RCC 7860 (cell line): ENCODE measurements around the gene IL11.

Experiments
- DNase-seq: peaks from one replicate; pipeline ENCODE4 v3.0.0-alpha.2; 2015; ENCODE audit warnings: low spot score
- FAIRE-seq: peaks from 2 replicates; lab custom pipeline; 2012; peaks lifted over from hg19 to GRCh38; lab: Jason Lieb, UNC

Gene IL11

DNA sequence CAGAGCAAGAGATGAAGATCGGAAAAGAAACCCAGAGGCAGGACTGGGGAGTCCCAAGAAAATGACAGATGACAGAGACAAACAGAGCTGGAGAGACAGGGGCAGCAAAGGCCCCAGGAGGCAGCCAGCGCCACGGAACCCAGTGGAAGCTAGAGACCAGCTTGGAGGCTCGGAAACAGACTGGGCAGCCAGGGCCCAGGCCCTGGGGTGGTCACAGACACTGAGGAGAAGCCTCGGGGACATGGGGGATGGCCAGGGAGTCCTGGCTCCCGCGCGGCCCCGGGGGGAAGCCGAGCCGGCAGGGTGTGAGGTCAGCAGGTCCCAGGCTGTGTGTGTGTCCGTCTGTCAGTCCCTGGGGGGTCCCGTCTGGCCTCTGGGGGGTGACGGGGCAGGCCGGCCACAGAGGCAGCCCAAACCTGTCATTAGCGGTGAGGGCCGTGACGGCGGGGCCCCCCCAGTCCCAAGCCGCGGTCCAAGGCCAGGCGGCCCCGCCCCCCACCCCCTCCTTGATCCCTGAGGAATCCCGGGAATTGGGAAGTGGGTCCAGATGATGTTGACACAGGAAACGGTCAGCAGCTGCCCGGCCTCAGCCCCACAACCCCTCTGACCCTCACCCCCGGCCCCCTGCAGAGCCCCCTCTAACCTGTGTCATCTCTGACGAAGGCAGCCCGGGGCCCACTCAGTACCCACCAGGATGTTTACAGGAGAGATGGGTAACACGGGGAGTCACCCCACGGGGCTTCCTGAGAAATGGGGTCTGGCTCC, 3.9 kb upstream of the IL11 start:
- FAIRE-seq = no peak
- peak; percentile 73 for DNase-seq

DNA sequence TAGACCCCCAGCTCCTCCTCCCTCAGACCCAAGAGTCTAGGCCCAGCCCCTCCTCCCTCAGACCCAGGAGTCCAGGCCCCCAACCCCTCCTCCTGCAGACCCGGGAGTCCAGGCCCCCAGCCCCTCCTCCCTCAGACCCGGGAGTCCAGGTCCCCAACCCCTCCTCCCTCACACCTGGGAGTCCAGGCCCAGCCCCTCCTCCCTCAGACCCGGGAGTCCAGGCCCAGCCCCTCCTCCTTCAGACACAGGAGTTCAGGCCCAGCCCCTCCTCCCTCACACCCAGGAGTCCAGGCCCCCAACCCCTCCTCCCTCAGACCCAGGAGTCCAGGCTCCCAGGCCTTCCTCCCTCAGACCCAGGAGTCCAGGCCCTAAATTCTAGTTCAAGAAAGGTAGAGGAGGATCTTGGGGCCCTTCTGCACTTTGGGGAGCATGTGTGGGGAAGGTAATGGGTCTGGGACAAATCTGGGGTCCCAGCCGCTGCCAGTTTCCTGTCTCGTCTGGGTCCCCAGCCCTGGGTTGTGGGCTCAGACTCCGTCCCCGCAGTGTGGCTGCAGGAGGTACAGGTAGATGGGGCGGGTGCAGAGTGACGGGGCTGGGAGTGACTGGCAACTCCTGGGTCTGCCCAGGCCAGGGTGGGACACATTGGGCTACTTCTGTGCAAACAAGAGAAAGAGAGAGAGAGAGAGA, 3.2 kb upstream of the IL11 start:
- no peak for FAIRE-seq
- no peak for DNase-seq

DNA sequence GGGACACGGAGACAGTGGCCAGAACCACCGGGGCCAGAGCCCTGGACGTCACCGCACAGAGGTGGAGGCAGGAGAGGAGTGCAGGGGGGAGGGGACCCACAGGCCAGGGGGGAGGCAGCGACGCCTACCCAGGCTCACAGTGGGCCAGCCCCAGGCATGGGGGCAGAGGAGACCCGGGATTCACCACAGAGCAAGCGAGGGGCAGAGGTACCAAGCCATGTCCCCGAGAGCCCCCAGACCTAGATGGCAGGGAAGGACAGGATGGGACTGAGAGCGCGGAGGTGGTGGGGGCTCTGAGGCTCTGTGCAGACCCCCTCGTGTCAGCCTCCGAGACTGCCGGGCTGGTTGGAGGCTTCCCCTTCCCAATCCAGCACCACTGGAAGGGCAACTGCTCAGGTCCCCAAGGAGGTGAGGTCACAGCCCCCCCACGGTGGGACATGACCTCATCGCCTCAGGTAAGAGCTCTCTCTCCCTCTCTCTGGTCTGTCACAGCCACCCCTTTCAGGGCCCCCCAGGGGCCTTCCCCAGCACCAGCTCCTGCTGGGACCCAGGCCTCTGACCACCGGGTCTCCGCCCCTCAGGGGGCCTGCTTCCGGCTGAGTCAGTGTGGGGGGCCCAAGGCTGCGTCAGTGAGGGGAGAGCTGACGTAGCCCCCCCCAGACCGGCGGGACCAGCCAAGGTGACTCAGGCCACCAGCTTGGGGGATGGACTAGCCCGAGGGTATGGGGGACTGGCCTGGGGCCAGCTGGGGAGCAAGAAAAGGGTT, 2.2 kb upstream of the IL11 start:
- peak; percentile 73 for DNase-seq
- FAIRE-seq = no peak

DNA sequence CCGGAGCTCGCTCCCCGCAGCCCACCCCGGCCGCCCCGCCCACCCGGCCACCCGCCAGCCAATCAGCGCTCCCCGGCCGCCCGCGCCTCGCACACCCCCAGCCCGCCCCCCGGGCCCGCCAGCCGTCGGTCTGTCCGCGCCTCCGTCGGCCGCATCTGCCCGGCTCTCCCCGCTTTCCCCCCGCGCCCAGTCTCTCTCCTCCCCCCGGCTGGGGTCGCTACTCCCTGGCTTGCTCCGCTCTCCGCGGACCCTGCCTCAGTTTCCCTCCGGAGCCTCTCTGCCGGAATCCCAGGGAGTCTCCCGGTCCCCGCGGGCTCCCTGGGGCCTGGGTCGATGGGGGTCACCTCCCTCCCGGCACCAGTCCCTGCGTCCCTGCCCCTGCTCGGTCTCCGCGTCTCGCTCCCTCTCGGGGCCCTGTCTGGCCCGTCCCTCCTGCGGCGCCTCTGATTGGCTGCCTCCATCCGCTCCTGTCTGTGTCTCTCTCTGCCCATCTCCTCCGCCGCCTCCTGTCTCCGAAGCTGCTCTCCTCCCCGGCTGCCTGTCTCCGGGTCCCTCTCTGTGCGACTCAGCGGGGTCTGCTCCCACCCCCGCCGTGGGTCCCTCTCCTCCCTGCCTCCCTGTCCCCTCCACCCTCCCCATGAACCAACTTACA, 484 bp downstream of the IL11 start:
- DNase-seq = peak; percentile 48
- FAIRE-seq = no peak

DNA sequence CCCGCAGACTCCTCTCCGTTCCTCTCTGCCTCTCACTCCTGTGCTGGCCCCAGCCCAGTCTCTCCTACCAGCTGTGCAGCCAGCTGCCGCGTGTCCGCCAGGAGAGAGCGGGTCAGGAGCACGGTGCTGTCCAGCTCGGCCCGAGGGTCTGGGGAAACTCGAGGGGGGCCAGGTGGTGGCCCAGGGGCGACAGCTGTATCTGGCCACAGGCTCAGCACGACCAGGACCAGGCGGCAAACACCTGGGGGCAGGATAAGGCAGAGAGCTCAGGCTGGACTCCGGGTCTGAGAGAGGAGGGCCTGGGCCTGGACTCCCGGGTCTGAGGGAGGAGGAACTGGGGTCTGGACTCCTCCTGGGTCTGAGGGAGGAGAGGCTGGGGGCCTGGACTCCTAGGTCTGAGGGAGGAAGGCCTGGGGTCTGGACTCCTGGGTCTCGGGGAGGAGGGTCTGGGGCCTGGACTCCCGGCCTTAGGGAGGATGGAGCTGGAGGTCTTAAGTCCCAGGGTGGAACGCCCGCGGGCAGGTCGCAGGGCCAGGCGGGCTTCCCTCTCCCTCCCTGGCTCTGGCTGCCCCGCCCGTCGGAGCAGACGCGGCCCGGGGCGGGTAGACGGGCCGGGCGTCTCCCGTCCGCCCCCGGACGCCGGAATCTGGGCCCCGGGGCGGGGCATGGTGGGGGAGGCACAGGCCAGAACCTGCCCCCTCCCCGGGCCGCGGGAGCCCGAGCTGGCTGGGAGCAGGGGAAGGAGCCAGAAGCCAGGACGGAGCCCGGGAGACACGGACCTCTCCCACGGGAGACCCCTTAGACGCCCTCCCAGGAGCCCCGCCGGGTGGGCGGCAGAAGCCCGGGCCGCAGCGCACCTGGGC, 1.3 kb downstream of the IL11 start:
- DNase-seq (no peak), FAIRE-seq (no peak)

DNA sequence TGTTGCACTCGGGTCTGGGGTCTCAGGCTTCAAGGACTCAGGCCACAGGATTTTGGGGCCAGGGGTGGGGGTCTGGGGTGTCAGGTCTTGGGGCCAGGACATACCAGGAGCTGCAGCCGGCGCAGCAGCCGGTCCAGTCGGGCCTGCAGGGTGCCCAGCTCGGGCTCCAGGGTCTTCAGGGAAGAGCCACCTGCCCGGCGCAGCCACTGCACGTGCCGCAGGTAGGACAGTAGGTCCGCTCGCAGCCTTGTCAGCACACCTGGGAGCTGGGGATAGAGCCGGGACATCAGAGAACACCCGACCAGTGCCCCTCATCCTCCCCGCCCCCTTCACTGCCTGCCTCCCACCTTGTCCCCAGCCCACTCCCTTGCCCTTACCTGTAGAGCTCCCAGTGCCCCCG, 2.2 kb downstream of the IL11 start:
- DNase-seq (no peak), FAIRE-seq (no peak)

DNA sequence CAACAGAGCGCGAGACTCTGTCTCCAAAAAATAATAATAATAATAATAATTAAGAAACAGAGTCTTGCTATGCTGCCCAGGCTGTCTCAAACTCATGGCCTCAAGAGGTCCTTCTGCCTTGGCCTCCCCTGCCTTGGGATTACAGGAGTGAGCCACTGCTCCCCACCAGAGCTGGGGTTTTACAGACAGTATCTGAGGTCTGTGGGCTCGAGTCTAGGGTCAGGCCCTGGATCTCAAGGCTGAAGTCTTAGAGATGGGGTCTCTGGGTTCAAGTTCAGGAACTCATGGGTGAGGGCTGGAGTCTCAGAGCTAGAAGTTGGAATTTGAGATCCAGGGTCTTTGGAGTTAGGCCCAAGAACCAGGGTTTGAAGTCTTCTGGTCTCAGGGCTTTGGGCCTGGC, 3.5 kb downstream of the IL11 start:
- no peak for DNase-seq
- FAIRE-seq = no peak

DNA sequence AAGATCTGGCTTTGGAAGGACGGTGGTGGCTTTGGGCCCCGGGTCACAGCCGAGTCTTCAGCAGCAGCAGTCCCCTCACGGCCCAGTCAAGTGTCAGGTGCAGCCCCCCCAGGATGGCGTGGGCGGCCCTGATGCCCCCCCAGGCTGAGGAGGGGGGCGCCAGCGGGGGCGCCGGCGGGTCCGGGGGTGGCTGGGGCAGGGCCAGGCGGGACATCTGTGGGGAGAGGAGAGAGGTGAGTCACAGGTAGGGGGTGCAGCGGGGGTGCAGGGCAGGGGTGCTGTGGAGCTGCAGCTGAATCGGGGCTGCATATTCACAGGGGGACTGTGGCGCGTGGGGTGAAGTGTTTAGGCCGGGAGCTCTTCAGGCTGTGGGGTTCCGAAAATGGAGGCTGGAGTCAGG, 4.3 kb downstream of the IL11 start:
- FAIRE-seq = no peak
- DNase-seq = no peak

DNA sequence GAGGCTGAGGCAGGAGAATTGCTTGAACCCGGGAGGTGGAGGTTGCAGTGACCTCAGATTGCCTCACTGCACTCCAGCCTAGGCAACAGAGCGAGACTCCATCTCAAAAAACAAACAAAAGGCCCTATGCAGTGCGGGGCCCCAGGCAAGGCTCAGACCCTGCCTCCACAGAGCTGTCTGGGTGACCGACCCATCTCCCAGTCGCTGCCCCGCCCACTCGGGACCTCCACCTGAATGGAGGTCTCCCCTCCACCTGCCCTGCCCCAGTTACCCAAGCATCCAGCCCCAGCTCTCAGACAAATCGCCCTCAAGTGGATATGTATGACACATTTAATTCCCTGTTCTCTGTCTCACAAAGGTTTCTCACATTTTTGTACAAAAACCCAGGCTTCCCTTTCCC, 5.0 kb downstream of the IL11 start:
- DNase-seq = no peak
- no peak for FAIRE-seq

DNA sequence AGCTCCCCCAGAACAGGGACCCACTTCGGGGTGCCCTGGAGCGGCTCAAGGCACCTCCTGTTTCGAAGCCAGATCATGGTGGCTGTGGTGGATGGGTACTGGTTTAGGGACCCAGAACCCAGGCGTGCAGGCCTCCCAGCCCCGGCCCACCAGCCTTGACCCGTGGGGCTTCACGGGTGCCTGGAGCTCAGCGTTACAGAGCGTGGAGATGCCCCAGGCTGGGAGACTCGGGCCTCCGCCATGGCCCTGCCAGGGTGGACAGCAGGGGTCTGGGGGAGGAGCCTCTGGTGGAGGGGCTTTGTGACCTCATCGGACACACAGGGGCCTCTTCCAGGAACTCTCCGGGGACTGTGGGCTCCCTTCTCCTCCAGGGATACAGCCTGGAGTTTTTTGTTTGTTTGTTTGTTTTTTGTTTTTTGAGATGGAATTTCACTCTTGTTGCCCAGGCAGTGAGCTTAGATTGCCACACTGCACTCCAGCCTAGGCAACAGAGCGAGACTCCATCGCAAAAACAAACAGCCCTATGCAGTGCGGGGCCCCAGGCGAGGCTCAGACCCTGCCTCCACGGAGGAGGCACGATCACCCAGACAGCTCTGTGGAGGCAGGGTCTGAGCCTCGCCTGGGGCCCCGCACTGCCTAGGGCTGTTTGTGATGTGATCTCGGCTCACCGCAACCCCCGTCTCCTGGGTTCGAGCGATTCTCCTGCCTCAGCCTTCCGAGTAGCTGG, 7.1 kb downstream of the IL11 start, which contains the start of gene GARIN5B:
Gene GARIN5B, minus strand, starts transcription at position 271 of the 727 bp plus-strand sequence. Its CDS starts 194 bp downstream, at position 77.
- FAIRE-seq (no peak), DNase-seq (no peak)

DNA sequence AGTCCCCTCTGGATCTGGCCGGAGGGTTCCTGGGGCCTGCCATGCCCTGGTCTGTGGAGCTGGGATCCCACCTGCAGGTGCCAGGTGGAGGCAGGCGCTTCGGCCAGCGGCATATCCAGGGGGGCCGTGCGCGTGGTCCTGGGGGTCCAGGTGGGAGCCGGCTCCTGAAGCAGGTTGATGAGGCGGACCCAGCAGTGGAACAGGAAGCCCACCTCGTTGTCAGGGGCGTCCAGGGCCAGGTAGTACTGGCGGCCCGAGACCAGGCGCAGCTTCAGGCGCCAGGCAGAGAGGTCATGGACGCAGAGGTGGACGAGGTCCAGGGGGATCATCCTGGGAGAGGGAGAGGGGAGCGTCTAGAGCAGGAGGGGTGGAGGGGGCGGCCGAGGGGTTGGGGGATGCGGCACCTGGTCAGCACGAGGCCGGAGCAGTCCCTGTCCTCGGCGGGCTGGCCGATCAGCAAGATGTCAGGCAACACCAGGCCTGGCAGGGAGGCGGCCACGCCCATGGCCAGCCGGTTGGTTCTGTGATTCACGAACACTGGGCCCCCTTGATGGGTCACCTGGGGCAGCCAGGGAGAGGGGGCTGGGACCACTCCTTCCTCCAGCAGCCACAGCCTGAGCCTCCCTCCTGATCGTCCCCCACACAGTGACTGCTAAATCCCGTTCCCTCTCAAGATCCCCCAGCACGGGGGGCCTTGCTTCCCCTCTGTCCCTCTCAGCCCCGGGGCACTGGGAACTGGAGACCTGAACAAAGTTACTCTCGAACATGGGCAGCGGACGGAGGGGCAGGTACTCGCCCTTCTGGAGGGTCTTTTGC, 7.9 kb downstream of the IL11 start:
- FAIRE-seq = no peak
- DNase-seq = no peak

DNA sequence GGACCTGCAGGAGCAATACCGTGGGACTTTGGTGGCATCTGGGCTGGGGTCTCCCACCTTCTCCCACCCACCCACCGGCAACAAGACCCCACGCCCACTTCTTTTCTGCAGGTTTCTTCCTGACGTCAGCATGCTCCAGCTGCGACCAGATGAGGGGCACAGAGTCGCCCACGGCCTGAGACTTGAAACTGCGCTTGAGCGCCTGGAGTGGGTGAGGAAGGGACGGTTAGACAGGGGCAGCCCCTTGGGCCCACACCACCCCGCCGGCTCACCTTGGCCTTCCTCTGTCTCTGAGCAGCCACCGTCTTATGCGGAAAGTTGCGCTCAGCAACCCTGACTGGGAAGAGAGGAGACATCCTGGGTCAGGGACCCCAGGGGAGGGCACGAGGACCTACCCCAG, 9.4 kb downstream of the IL11 start:
- DNase-seq = no peak
- FAIRE-seq = no peak

DNA sequence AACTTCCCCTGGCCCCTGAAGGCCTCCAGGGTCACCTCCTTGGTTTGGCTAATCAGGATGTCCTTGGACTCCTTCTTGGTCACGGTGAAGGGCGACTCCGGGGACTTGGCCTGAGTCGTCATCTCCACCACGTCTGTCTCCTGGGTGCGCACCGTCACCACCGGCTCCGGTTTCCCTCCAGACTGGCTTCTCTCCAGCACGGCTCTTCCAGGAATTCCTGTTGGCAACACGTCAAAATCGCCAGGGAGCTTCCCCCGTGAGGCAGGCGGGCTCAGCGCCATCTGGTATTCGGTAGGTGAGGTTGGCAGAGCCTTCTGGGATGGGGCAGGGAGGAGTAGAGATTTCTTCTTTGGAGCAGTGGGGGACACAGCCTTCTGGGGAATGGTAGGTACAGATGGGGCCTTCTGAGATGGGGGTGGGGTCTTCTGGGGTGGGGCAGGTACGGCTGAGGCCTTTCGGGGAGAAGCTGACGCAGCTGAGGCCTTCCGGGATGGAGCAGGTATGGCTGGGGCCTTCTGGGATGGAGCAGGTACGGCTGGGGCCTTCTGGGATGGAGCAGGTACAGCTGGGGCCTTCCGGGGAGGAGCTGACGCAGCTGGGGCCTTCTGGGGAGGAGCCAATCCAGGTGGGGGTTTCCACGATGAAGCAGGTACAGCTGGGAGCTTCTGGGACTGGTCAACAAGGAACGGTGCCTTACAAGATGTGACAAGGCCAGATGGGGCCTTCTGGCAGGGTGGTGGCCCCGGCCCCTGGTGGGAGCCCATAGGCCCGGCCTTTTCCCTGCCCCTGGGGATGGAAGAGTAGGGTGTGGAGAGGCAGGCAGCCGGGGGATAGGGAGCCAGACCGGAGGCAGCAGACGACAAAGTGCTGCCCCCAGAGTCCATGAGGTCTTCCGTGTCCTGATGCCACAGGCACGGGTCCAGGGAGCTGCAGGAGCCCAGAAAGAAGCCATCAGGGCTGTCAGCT, 11.0 kb downstream of the IL11 start:
- no peak for DNase-seq
- FAIRE-seq = no peak

DNA sequence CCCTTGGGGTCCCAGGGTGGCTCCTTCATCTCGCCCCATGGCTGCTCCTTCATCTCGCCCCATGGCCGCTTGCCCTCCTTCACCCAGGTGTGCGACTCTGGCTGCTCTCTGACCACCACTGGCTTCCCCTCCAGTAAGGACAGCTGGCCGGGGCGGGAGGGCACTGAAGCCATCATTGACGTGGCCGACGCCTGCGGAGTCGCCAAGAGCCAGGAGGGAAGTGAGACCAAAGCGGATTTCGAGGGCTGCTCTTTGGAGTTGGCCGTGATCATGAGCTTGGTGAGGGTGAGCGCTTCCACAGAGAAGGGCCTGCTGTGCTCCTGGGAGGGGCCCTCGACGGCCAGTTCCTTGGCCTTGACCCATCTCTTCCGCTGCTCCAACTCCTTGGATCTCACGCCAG, 11.8 kb downstream of the IL11 start:
- no peak for DNase-seq
- FAIRE-seq = no peak

DNA sequence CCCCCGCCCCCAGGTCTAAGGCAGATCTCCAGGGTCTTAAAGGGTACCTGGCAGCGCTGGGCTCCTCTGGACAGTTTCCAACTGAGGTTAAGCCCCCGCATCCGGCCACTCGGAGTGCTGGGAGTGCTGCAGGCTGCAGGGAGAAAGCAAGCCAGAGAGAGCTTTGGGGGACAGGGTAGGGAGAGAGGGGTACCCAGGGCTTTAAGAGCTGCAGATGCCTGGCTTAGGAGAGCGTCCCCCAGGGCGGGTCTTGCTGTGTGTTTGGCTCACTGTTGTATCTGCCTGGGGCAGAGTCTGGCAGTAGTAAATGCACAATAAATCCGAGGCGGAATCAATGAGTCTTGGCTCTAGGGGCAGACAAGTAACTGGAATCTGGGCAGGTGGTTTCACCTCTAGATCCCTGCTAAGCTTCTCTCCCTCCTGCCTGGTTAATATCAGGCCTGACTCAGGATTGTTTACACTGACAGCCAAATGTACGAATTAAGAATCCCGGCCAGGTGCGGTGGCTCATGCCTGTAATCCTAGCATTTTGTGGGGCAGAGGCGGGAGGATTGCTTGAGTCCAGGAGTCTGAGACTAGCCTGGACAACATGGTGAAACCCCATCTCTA, 14.9 kb downstream of the IL11 start:
- FAIRE-seq (no peak), DNase-seq (no peak)

DNA sequence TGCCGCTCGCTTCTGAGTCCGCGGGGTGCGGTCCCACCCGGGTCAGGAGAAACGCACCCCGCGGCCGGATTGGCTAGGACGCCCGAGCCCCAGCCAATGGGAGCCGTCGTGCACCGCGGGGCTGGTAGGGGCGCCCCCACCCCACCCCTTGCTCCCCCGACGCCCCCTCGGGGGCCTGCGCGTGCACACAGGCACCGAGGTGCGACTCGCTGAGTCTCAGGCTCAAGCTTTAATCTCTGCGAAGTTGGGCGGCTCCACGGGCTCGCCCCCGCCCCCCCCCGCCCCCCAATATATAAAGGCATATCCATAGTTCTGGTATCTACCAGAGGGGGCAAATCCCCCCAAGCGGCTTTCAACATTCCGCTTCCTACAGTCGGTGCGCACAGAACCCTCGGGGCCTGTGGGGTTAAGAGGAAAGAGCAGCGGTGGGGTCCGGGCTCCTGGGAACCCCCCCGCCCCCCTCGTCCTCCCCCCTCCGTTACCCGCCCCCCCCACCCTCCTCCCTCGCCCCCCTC, 15.5 kb downstream of the IL11 start, which contains the start of gene COX6B2:
Gene COX6B2, minus strand, starts transcription at position 22 of the 515 bp plus-strand sequence. CDS start 198 bp downstream, outside the sequence.
- DNase-seq (no peak), FAIRE-seq (no peak)
